ENCODE measurements around the gene SGSM2. TPM values are rescaled to one million over a fixed set of nuclear protein-coding genes. Genes with fewer than 3 reads are reported as not detected.
A peak's percentile ranks its signal among the peaks of the same experiment; 100 is the strongest.

SGSM2 gene
- total RNA-seq, 1 donor, result 37.3 TPM

- H4K20me1 ChIP-seq (ENCODE audit: insufficient read depth, low read length), result no peaks in the 10 kb centered on the region
- no peaks in the 10 kb centered on the region for H3K9me3 ChIP-seq (ENCODE audit: low read depth, low read length)
- H3K4me1 ChIP-seq (ENCODE audit: insufficient read depth, low read length), result no peaks in the 10 kb centered on the region
- no peaks in the 10 kb centered on the region for H3K27me3 ChIP-seq (ENCODE audit: insufficient read depth, low read length)
- H3K4me3 ChIP-seq (ENCODE audit: insufficient read depth, low read length), result no peak overlapping the region
- H3K79me2 ChIP-seq (ENCODE audit: insufficient read depth, low read length), result no peaks in the 10 kb centered on the region
- TF ChIP-seq CTCF (IDR thresholded peaks at IDR 0.05; ENCODE audit: extremely low read depth, low read depth, low read length), result no peak
- no peak for DNase-seq (ENCODE audit: insufficient read length, low spot score, missing footprints)
- no peak overlapping the region for H3K27ac ChIP-seq (ENCODE audit: low read depth, low read length)
- no peak overlapping the region for H2AFZ ChIP-seq (ENCODE audit: low read length)
- H3K36me3 ChIP-seq (ENCODE audit: insufficient read depth, low read length), result peaks cover 19% of the 10 kb centered on the region
- no peak overlapping the region for H3K4me2 ChIP-seq (ENCODE audit: insufficient read depth, low read length)
These were observed 32.9 kb downstream of the SGSM2 start for GRCh38 chr17:2370211-2370589.

- peak; percentile 90 for DNase-seq (ENCODE audit: insufficient read length, low spot score, missing footprints)
- H4K20me1 ChIP-seq (ENCODE audit: insufficient read depth, low read length), result no peaks in the 10 kb centered on the region
- no peak overlapping the region for H3K27ac ChIP-seq (ENCODE audit: low read depth, low read length)
- no peak for TF ChIP-seq CTCF (IDR thresholded peaks at IDR 0.05; ENCODE audit: extremely low read depth, low read depth, low read length)
- H3K27me3 ChIP-seq (ENCODE audit: insufficient read depth, low read length), result no peaks in the 10 kb centered on the region
- no peaks in the 10 kb centered on the region for H3K9me3 ChIP-seq (ENCODE audit: low read depth, low read length)
- H3K79me2 ChIP-seq (ENCODE audit: insufficient read depth, low read length), result no peaks in the 10 kb centered on the region
- no peaks in the 10 kb centered on the region for H3K4me1 ChIP-seq (ENCODE audit: insufficient read depth, low read length)
- no peak overlapping the region for H3K4me3 ChIP-seq (ENCODE audit: insufficient read depth, low read length)
- H3K4me2 ChIP-seq (ENCODE audit: insufficient read depth, low read length), result no peak overlapping the region
- no peak overlapping the region for H2AFZ ChIP-seq (ENCODE audit: low read length)
- peaks cover 25% of the 10 kb centered on the region for H3K36me3 ChIP-seq (ENCODE audit: insufficient read depth, low read length)
These were observed 34.2 kb downstream of the SGSM2 start for GRCh38 chr17:2371183-2372130.

GRCh38 chr17:2372180-2372579, 34.9 kb downstream of the SGSM2 start:
- DNase-seq (ENCODE audit: insufficient read length, low spot score, missing footprints), result peak; percentile 87
- H3K4me3 ChIP-seq (ENCODE audit: insufficient read depth, low read length), result no peak overlapping the region
- no peak for TF ChIP-seq CTCF (IDR thresholded peaks at IDR 0.05; ENCODE audit: extremely low read depth, low read depth, low read length)
- no peaks in the 10 kb centered on the region for H3K9me3 ChIP-seq (ENCODE audit: low read depth, low read length)
- no peak overlapping the region for H2AFZ ChIP-seq (ENCODE audit: low read length)
- no peaks in the 10 kb centered on the region for H4K20me1 ChIP-seq (ENCODE audit: insufficient read depth, low read length)
- H3K27ac ChIP-seq (ENCODE audit: low read depth, low read length), result no peak overlapping the region
- no peaks in the 10 kb centered on the region for H3K27me3 ChIP-seq (ENCODE audit: insufficient read depth, low read length)
- H3K4me1 ChIP-seq (ENCODE audit: insufficient read depth, low read length), result no peaks in the 10 kb centered on the region
- H3K79me2 ChIP-seq (ENCODE audit: insufficient read depth, low read length), result no peaks in the 10 kb centered on the region
- H3K36me3 ChIP-seq (ENCODE audit: insufficient read depth, low read length), result peaks cover 30% of the 10 kb centered on the region
- H3K4me2 ChIP-seq (ENCODE audit: insufficient read depth, low read length), result no peak overlapping the region

- Histone ChIP-seq H3K36me3 (ENCODE audit: insufficient read depth, low read length) (peaks cover 33% of the 10 kb centered on the region), H2AFZ (ENCODE audit: low read length) (no peak overlapping the region), H3K79me2 (ENCODE audit: insufficient read depth, low read length) (no peaks in the 10 kb centered on the region), H3K27ac (ENCODE audit: low read depth, low read length) (no peak overlapping the region), H3K4me2 (ENCODE audit: insufficient read depth, low read length) (no peak overlapping the region), H4K20me1 (ENCODE audit: insufficient read depth, low read length) (no peaks in the 10 kb centered on the region), H3K4me1 (ENCODE audit: insufficient read depth, low read length) (no peaks in the 10 kb centered on the region), H3K9me3 (ENCODE audit: low read depth, low read length) (no peaks in the 10 kb centered on the region), H3K27me3 (ENCODE audit: insufficient read depth, low read length) (no peaks in the 10 kb centered on the region), H3K4me3 (ENCODE audit: insufficient read depth, low read length) (no peak overlapping the region)
- no peak for TF ChIP-seq CTCF (IDR thresholded peaks at IDR 0.05; ENCODE audit: extremely low read depth, low read depth, low read length)
- DNase-seq (ENCODE audit: insufficient read length, low spot score, missing footprints), result peak; percentile 82
These were observed 35.4 kb downstream of the SGSM2 start for GRCh38 chr17:2372681-2373080.
